MM.1S (cell line): Measurements from ENCODE around the gene SLC24A4.

Experiments used
- DNase-seq: peaks from one replicate; pipeline ENCODE4 v3.0.0-alpha.2; 2015
- H2AFZ ChIP-seq: fragments of 300-600 bp; sonication (generic); 2 replicates; pipeline ENCODE4 v1.6.0; 2016; ENCODE audit warnings: antibody characterized with exemption, low read length
- H3F3A ChIP-seq: fragments of 300-600 bp; sonication (generic); 2 replicates; pipeline ENCODE4 v1.6.1; 2016; ENCODE audit warnings: mild to moderate bottlenecking, antibody characterized with exemption, low read length, moderate library complexity, mixed read lengths; ENCODE audit not compliant: insufficient read depth
- H3K27ac ChIP-seq: fragments of 300-600 bp; sonication (generic); 2 replicates; pipeline ENCODE4 v1.5.1; 2016; ENCODE audit warnings: mild to moderate bottlenecking, low read length
- H3K27me3 ChIP-seq: fragments of 300-600 bp; sonication (generic); replicated peaks from 2 replicates; pipeline ENCODE4 v1.6.0; 2016; ENCODE audit warnings: low read length; ENCODE audit not compliant: insufficient read depth
- H3K36me3 ChIP-seq: fragments of 300-600 bp; sonication (generic); replicated peaks from 2 replicates; pipeline ENCODE4 v1.6.1; 2016; ENCODE audit warnings: mild to moderate bottlenecking, low read length, mixed read lengths; ENCODE audit not compliant: insufficient read depth
- H3K4me1 ChIP-seq: fragments of 300-600 bp; sonication (generic); 2 replicates; pipeline ENCODE4 v1.6.1; 2016; ENCODE audit warnings: low read length, mixed read lengths
- H3K4me2 ChIP-seq: fragments of 300-600 bp; sonication (generic); 2 replicates; pipeline ENCODE4 v1.6.0; 2016; ENCODE audit warnings: low read depth, low read length
- H3K4me3 ChIP-seq: fragments of 300-600 bp; sonication (generic); 2 replicates; pipeline ENCODE4 v1.5.1; 2016; ENCODE audit warnings: low read length, mixed read lengths
- H3K79me2 ChIP-seq: fragments of 300-600 bp; sonication (generic); 2 replicates; pipeline ENCODE4 v1.6.1; 2016; ENCODE audit warnings: mixed run types, low read length, mixed read lengths
- H3K9ac ChIP-seq: fragments of 300-600 bp; sonication (generic); 2 replicates; pipeline ENCODE4 v1.6.1; 2016; ENCODE audit warnings: low read length, mixed read lengths
- H3K9me2 ChIP-seq: fragments of 300-600 bp; sonication (generic); replicated peaks from 2 replicates; pipeline ENCODE4 v1.6.1; 2016; ENCODE audit warnings: mild to moderate bottlenecking, low read length, mixed read lengths; ENCODE audit not compliant: insufficient read depth
- H3K9me3 ChIP-seq: fragments of 300-600 bp; sonication (generic); replicated peaks from 2 replicates; pipeline ENCODE4 v1.6.1; 2016; ENCODE audit warnings: mild to moderate bottlenecking, low read length, mixed read lengths; ENCODE audit not compliant: insufficient read depth
- H4K20me1 ChIP-seq: fragments of 300-600 bp; sonication (generic); 2 replicates; pipeline ENCODE4 v1.6.1; 2016; ENCODE audit warnings: mild to moderate bottlenecking, low read length, moderate library complexity, mixed read lengths; ENCODE audit not compliant: insufficient read depth
- CTCF ChIP-seq: fragments of 300-600 bp; sonication (generic); IDR thresholded peaks from 2 replicates; pipeline ENCODE4 v1.5.1; 2016; ENCODE audit warnings: antibody characterized with exemption, low read length, mixed read lengths
- EZH2 ChIP-seq: fragments of 300-600 bp; sonication (generic); optimal IDR thresholded peaks from 2 replicates; pipeline ENCODE3; 2017; ENCODE audit warnings: low read depth, mild to moderate bottlenecking, antibody characterized with exemption, low read length, mixed read lengths
- EZH2phosphoT487 ChIP-seq: fragments of 300-600 bp; sonication (generic); IDR thresholded peaks from 2 replicates; pipeline ENCODE4 v1.6.1; 2018; ENCODE audit warnings: antibody characterized with exemption, low read length

The SLC24A4 gene

GRCh38 chr14:92513966-92514843 is 191.2 kb downstream of the SLC24A4 start:
- Histone ChIP-seq H3K4me3 (no peak overlapping the region), H3K79me2 (no peaks in the 10 kb centered on the region), H2AFZ (no peak overlapping the region), H3K27me3 (peaks cover 11% of the 10 kb centered on the region), H3K27ac (no peak overlapping the region), H3K9ac (no peak overlapping the region), H3K4me2 (no peak overlapping the region), H3K4me1 (no peaks in the 10 kb centered on the region), H3K36me3 (no peaks in the 10 kb centered on the region), H3K9me3 (no peaks in the 10 kb centered on the region), H3K9me2 (no peaks in the 10 kb centered on the region), H3F3A (no peaks in the 10 kb centered on the region), H4K20me1 (no peaks in the 10 kb centered on the region)
- DNase-seq: no peak
- TF ChIP-seq EZH2phosphoT487 (no peak), EZH2 (no peak), CTCF (no peak)

- H3K27ac ChIP-seq: no peak overlapping the region
- no peak for TF ChIP-seq CTCF
- no peak for TF ChIP-seq EZH2
- no peak for TF ChIP-seq EZH2phosphoT487
- H3K9me2 ChIP-seq: no peaks in the 10 kb centered on the region
- no peaks in the 10 kb centered on the region for H3K36me3 ChIP-seq
- no peaks in the 10 kb centered on the region for H4K20me1 ChIP-seq
- no peak overlapping the region for H3K4me3 ChIP-seq
- H3K79me2 ChIP-seq: no peaks in the 10 kb centered on the region
- H3K9me3 ChIP-seq: no peaks in the 10 kb centered on the region
- H3K4me1 ChIP-seq: no peaks in the 10 kb centered on the region
- peaks cover 11% of the 10 kb centered on the region for H3K27me3 ChIP-seq
- DNase-seq: no peak
- H2AFZ ChIP-seq: no peak overlapping the region
- H3K4me2 ChIP-seq: no peak overlapping the region
- no peaks in the 10 kb centered on the region for H3F3A ChIP-seq
- H3K9ac ChIP-seq: no peak overlapping the region
Measured at GRCh38 chr14:92514844-92515514, 192.0 kb downstream of the SLC24A4 start.

GRCh38 chr14:92515546-92516343 is 192.8 kb downstream of the SLC24A4 start:
- no peak overlapping the region for H2AFZ ChIP-seq
- no peaks in the 10 kb centered on the region for H3F3A ChIP-seq
- H3K4me2 ChIP-seq: no peak overlapping the region
- H4K20me1 ChIP-seq: no peaks in the 10 kb centered on the region
- H3K36me3 ChIP-seq: no peaks in the 10 kb centered on the region
- H3K27me3 ChIP-seq: peaks cover 11% of the 10 kb centered on the region
- no peaks in the 10 kb centered on the region for H3K9me3 ChIP-seq
- no peaks in the 10 kb centered on the region for H3K9me2 ChIP-seq
- DNase-seq: no peak
- H3K4me3 ChIP-seq: no peak overlapping the region
- no peak overlapping the region for H3K27ac ChIP-seq
- no peak overlapping the region for H3K9ac ChIP-seq
- H3K79me2 ChIP-seq: no peaks in the 10 kb centered on the region
- no peaks in the 10 kb centered on the region for H3K4me1 ChIP-seq
- TF ChIP-seq CTCF: no peak
- TF ChIP-seq EZH2: no peak
- no peak for TF ChIP-seq EZH2phosphoT487
